Measurements from ENCODE around the gene DTNB.

DNA sequence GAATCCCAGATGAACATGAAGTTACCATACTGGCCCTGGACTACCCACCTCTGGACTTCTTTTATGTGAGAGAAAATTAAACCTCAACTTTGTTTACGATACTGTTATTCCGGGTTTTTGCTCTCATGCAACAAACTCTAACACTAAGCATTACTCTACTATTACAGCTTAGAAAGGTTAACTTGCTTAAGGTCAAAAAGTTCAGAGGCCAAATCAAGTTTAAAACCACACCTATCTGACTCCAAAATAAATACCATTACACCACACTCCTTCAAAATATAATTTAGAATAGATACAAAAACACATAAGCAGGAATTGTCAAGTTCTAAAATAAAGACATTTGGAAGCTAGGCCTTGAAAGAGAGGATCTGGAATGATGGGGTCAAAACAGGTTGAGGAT is 75.0 kb downstream of the DTNB start:
- TF ChIP-seq, protein P1, sequence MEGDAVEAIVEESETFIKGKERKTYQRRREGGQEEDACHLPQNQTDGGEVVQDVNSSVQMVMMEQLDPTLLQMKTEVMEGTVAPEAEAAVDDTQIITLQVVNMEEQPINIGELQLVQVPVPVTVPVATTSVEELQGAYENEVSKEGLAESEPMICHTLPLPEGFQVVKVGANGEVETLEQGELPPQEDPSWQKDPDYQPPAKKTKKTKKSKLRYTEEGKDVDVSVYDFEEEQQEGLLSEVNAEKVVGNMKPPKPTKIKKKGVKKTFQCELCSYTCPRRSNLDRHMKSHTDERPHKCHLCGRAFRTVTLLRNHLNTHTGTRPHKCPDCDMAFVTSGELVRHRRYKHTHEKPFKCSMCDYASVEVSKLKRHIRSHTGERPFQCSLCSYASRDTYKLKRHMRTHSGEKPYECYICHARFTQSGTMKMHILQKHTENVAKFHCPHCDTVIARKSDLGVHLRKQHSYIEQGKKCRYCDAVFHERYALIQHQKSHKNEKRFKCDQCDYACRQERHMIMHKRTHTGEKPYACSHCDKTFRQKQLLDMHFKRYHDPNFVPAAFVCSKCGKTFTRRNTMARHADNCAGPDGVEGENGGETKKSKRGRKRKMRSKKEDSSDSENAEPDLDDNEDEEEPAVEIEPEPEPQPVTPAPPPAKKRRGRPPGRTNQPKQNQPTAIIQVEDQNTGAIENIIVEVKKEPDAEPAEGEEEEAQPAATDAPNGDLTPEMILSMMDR (IDR thresholded peaks at IDR 0.05) = no peak
- no peak for TF ChIP-seq POLR2A (IDR thresholded peaks at IDR 0.05)
